PC-9 (cell line): ENCODE results near the gene HS3ST3A1. TPM values are rescaled to one million over a fixed set of nuclear protein-coding genes. Genes with fewer than 3 reads are reported as not detected.

ENCODE experiments used
- BruUV-seq: library from RNA; stranded (reverse); fragments of 400-500 nt; replicated peaks from 2 replicates; lab custom pipeline; 2021; lab: Mats Ljungman, UMichigan
- CTCF ChIA-PET: fragments of 300-600 bp; sonication (Branson Sonifier 250); formaldehyde crosslinking; loops from one replicate; lab custom pipeline; 2022; ENCODE audit warnings: antibody characterized with exemption; lab: Charles Lee
- POLR2A ChIA-PET: fragments of 300-600 bp; sonication (Branson Sonifier 250); formaldehyde crosslinking; loops from one replicate; lab custom pipeline; 2022; ENCODE audit warnings: antibody characterized with exemption; ENCODE audit not compliant: unreplicated experiment; lab: Charles Lee
- DNase-seq, 2 experiments: peaks; one replicate each; pipeline versions ENCODE4 v3.0.0 to v3.0.0-alpha.2; 2015 to 2022; ENCODE audit warnings: mixed read lengths in 1 of 2
- H2AFZ ChIP-seq: fragments of 200-600 bp; sonication (generic); 2 replicates; pipeline ENCODE4 v1.8.1; 2017; ENCODE audit warnings: antibody characterized with exemption
- H3F3A ChIP-seq: fragments of 200-600 bp; sonication (generic); 2 replicates; pipeline ENCODE4 v1.8.1; 2017; ENCODE audit warnings: antibody characterized with exemption, mild to moderate bottlenecking, low read depth; ENCODE audit not compliant: insufficient read depth
- H3K27ac ChIP-seq: fragments of 200-600 bp; sonication (generic); 2 replicates; pipeline ENCODE4 v1.6.1; 2016; ENCODE audit warnings: mixed run types
- H3K27me3 ChIP-seq: fragments of 200-600 bp; sonication (generic); 2 replicates; pipeline ENCODE4 v1.6.1; 2016; ENCODE audit warnings: low read depth, mixed run types; ENCODE audit not compliant: insufficient read depth
- H3K36me3 ChIP-seq: fragments of 200-600 bp; sonication (generic); 2 replicates; pipeline ENCODE4 v1.6.1; 2016; ENCODE audit warnings: low read depth, mixed run types
- H3K4me1 ChIP-seq: fragments of 200-600 bp; sonication (generic); replicated peaks from 2 replicates; pipeline ENCODE4 v1.6.1; 2016; ENCODE audit warnings: mixed run types; ENCODE audit not compliant: insufficient read depth
- H3K4me2 ChIP-seq: fragments of 200-600 bp; sonication (generic); 2 replicates; pipeline ENCODE4 v1.6.1; 2017; ENCODE audit warnings: mixed run types
- H3K4me3 ChIP-seq: fragments of 200-600 bp; sonication (generic); 2 replicates; pipeline ENCODE4 v1.6.1; 2016; ENCODE audit warnings: mixed run types
- H3K79me2 ChIP-seq: fragments of 200-600 bp; sonication (generic); 2 replicates; pipeline ENCODE4 v1.6.1; 2017; ENCODE audit warnings: low read depth, mixed run types
- H3K9me2 ChIP-seq: fragments of 200-600 bp; sonication (generic); 2 replicates; pipeline ENCODE4 v1.8.1; 2017; ENCODE audit warnings: mild to moderate bottlenecking; ENCODE audit not compliant: insufficient read depth
- H3K9me3 ChIP-seq: fragments of 200-600 bp; sonication (generic); 2 replicates; pipeline ENCODE4 v1.8.1; 2016; ENCODE audit warnings: low read depth; ENCODE audit not compliant: insufficient read depth
- H4K20me1 ChIP-seq: fragments of 200-600 bp; sonication (generic); 2 replicates; pipeline ENCODE4 v1.8.1; 2017; ENCODE audit not compliant: insufficient read depth
- EZH2 ChIP-seq: fragments of 200-600 bp; sonication (generic); IDR thresholded peaks from 2 replicates; pipeline ENCODE4 v1.8.0; 2017; ENCODE audit warnings: antibody characterized with exemption, low read depth
- intact Hi-C: fragments of 100-400 bp; cut with micrococcal nuclease; formaldehyde crosslinking; loops from one replicate; pipeline ENCODE4 v1.10.0; 2022; ENCODE audit not compliant: unreplicated experiment
- total RNA-seq: library from RNA; stranded (reverse); gene quantifications from 2 replicates; pipeline ENCODE4 v1.2.3, GENCODE V29; 2021
- TF ChIP-seq, protein P1 (sequence below): fragments of 200-600 bp; sonication (generic); conservative IDR thresholded peaks from 2 replicates; pipeline ENCODE4 v1.6.1; 2017; ENCODE audit warnings: mixed run types, antibody characterized with exemption, mild to moderate bottlenecking, moderate library complexity

The HS3ST3A1 gene
- total RNA-seq, 1 experiment from 2014 or later = not detected

DNA sequence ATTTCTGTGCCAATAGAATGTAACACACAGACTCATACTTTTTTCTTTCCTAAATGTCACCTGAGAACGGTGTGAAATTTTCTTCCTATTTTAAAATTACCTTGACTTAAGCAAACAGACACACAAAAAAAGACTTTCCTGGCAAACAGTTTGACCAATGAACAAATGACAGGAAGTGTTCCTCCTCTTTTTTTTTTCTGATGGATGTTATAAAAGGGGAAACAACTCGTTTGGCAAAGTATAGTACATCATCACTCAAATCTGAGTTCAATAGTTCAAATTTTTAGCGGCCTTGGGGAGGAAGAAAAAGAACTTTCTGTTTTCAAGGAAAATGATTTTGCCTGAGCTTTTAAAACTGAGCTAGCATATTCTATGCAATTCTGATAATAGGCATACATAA is 19.8 kb downstream of the HS3ST3A1 start:
- intact Hi-C loops = no loop called here
- Histone ChIP-seq H3K4me1 (no peaks in the 10 kb centered on the region), H3K9me3 (no peaks in the 10 kb centered on the region), H2AFZ (no peak overlapping the region), H3K36me3 (no peaks in the 10 kb centered on the region), H4K20me1 (no peaks in the 10 kb centered on the region), H3K79me2 (no peaks in the 10 kb centered on the region), H3K4me2 (no peak overlapping the region), H3K4me3 (no peak overlapping the region), H3K27ac (no peak overlapping the region), H3F3A (no peaks in the 10 kb centered on the region), H3K27me3 (no peaks in the 10 kb centered on the region), H3K9me2 (no peaks in the 10 kb centered on the region)
- ChIA-PET CTCF (no interaction called here), POLR2A (no interaction called here)
- no TSS peak for BruUV-seq
- TF ChIP-seq EZH2 = no peak
- TF ChIP-seq, protein P1, sequence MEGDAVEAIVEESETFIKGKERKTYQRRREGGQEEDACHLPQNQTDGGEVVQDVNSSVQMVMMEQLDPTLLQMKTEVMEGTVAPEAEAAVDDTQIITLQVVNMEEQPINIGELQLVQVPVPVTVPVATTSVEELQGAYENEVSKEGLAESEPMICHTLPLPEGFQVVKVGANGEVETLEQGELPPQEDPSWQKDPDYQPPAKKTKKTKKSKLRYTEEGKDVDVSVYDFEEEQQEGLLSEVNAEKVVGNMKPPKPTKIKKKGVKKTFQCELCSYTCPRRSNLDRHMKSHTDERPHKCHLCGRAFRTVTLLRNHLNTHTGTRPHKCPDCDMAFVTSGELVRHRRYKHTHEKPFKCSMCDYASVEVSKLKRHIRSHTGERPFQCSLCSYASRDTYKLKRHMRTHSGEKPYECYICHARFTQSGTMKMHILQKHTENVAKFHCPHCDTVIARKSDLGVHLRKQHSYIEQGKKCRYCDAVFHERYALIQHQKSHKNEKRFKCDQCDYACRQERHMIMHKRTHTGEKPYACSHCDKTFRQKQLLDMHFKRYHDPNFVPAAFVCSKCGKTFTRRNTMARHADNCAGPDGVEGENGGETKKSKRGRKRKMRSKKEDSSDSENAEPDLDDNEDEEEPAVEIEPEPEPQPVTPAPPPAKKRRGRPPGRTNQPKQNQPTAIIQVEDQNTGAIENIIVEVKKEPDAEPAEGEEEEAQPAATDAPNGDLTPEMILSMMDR = no peak
- DNase-seq = no peak

DNA sequence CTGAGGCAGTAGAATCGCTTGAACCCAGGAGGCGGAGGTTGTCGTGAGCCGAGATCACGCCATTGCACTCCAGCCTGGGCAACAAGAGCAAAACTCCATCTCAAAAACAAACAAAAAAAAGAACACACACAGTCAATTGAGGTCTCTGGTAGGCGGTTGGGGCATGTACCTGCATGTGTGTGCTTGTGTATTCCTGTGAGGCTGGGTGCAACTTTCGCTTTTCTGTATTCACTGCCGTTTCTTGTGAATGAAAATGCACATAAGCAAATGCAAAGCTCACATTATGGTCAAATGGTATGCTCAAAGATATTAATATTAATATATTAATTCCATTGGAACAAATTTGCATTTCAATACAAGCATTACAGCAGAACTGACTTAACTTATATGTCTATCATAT is 20.9 kb downstream of the HS3ST3A1 start:
- Histone ChIP-seq H3K9me2 (no peaks in the 10 kb centered on the region), H3K79me2 (no peaks in the 10 kb centered on the region), H3K4me2 (no peak overlapping the region), H3K27me3 (no peaks in the 10 kb centered on the region), H2AFZ (no peak overlapping the region), H3F3A (no peaks in the 10 kb centered on the region), H4K20me1 (no peaks in the 10 kb centered on the region), H3K9me3 (no peaks in the 10 kb centered on the region), H3K4me1 (no peaks in the 10 kb centered on the region), H3K4me3 (no peak overlapping the region), H3K36me3 (no peaks in the 10 kb centered on the region), H3K27ac (no peak overlapping the region)
- ChIA-PET POLR2A (no interaction called here), CTCF (no interaction called here)
- intact Hi-C loops = no loop called here
- no peak for DNase-seq
- no TSS peak for BruUV-seq
- TF ChIP-seq, protein P1 = no peak
- no peak for TF ChIP-seq EZH2

DNA sequence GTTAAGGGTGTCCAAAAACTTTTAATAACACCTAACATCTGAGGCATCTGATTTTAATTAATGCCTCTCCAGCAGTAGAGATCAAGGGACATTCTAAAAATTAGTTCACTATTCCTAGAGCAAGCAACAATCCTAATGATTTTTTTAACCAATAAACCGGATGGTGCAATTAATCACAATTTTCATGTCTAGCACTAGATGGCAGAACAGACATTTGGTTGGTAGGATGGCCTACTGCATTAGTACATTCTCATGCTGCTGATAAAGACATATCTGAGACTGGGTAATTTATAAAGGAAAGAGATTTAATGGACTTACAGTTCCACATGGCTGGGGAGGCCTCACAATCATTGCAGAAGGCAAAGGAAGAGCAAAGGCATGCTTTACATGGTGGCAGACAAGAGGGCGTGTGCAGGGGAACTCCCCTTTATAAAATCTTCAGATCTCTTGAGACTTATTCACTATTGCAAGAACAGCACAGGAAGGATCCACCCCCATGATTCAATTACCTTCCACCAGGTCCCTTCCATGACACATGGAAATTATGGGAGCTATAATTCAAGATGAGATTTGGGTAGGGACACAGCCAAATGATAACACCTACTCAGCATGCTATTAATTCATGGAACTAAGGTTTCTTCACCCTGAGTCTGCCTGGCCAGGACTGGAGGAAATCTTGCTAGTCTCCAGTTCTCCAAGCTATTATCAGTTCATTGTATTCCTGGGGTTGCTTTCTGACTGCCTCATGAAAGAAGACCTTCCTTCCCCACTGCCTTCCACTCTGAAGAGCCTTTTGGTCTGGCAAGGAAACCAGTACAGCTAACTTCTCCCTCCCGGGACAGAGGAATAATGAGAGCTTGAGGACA is 24.8 kb downstream of the HS3ST3A1 start:
- Histone ChIP-seq H3K4me2 (no peak overlapping the region), H2AFZ (no peak overlapping the region), H3K4me1 (no peaks in the 10 kb centered on the region), H3F3A (no peaks in the 10 kb centered on the region), H3K36me3 (no peaks in the 10 kb centered on the region), H3K4me3 (no peak overlapping the region), H3K9me3 (no peaks in the 10 kb centered on the region), H3K27ac (no peak overlapping the region), H3K9me2 (no peaks in the 10 kb centered on the region), H3K27me3 (0 out of 2 replicates have a peak, but pooled peaks cover 7% of the 10 kb centered on the region), H4K20me1 (no peaks in the 10 kb centered on the region), H3K79me2 (no peaks in the 10 kb centered on the region)
- no TSS peak for BruUV-seq
- DNase-seq = no peak
- ChIA-PET POLR2A (no interaction called here), CTCF (no interaction called here)
- intact Hi-C loops = no loop called here
- TF ChIP-seq, protein P1 = no peak
- TF ChIP-seq EZH2 = no peak
